ENCODE data around the gene FRG2. TPM values are rescaled to one million over a fixed set of nuclear protein-coding genes. Genes with fewer than 3 reads are reported as not detected.
"Not testable (repeated sequence)": the region's sequence is repeated elsewhere in the genome, so short reads cannot be mapped to it uniquely, and the experiment has no call there.

The FRG2 gene
- total RNA-seq, 1 donor from 2014 or later, result not detected

GRCh38 chr4:190016369-190017289 is 10.4 kb downstream of the FRG2 start:
- intact Hi-C loops (cut with DNase I), result no loop called here
- H3K27me3 ChIP-seq, result peaks cover 17% of the 10 kb centered on the region

GRCh38 chr4:190015538-190016368 is 11.3 kb downstream of the FRG2 start:
- Histone ChIP-seq H3K9me3 (no peaks in the 10 kb centered on the region), H3K27ac (no peak overlapping the region), H3K4me1 (peaks cover 0 to 10% of the 10 kb centered on the region in 2 donors), H3K36me3 (no peaks in the 10 kb centered on the region), H3K4me3 (no peak overlapping the region), H3K27me3 (peaks cover 17% of the 10 kb centered on the region)
- no peak for DNase-seq (ENCODE audit: low spot score in 2 of 2)
- TF ChIP-seq, protein P1, sequence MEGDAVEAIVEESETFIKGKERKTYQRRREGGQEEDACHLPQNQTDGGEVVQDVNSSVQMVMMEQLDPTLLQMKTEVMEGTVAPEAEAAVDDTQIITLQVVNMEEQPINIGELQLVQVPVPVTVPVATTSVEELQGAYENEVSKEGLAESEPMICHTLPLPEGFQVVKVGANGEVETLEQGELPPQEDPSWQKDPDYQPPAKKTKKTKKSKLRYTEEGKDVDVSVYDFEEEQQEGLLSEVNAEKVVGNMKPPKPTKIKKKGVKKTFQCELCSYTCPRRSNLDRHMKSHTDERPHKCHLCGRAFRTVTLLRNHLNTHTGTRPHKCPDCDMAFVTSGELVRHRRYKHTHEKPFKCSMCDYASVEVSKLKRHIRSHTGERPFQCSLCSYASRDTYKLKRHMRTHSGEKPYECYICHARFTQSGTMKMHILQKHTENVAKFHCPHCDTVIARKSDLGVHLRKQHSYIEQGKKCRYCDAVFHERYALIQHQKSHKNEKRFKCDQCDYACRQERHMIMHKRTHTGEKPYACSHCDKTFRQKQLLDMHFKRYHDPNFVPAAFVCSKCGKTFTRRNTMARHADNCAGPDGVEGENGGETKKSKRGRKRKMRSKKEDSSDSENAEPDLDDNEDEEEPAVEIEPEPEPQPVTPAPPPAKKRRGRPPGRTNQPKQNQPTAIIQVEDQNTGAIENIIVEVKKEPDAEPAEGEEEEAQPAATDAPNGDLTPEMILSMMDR (IDR thresholded peaks at IDR 0.05), result no peak
- intact Hi-C loops (cut with DNase I), result no loop called here

More at GRCh38 chr4:190016369-190017289, 10.4 kb downstream of the FRG2 start:
- H3K4me1 ChIP-seq, result peaks cover 0 to 14% of the 10 kb centered on the region in 2 donors
- no peaks in the 10 kb centered on the region for H3K36me3 ChIP-seq
- peak overlapping the region in 1 of 2 donors; percentile 36 for H3K4me3 ChIP-seq
- no peak overlapping the region for H3K27ac ChIP-seq
- no peaks in the 10 kb centered on the region for H3K9me3 ChIP-seq
- TF ChIP-seq, protein P1 (IDR thresholded peaks at IDR 0.05), result no peak
- DNase-seq (ENCODE audit: low spot score in 2 of 2), result no peak

- Histone ChIP-seq H3K27me3 (peaks cover 17% of the 10 kb centered on the region), H3K4me3 (peak overlapping the region; percentile 30), H3K9me3 (no peaks in the 10 kb centered on the region), H3K4me1 (peaks cover 0 to 10% of the 10 kb centered on the region in 2 donors), H3K27ac (no peak overlapping the region), H3K36me3 (no peaks in the 10 kb centered on the region)
- TF ChIP-seq, protein P1 (IDR thresholded peaks at IDR 0.05), result no peak
- DNase-seq (ENCODE audit: low spot score in 2 of 2), result no peak
- intact Hi-C loops (cut with DNase I), result no loop called here
Observed at GRCh38 chr4:190014771-190015537, 12.1 kb downstream of the FRG2 start.

- intact Hi-C loops (cut with DNase I), result not testable (repeated sequence)
Observed at GRCh38 chr4:189989941-189990340, 37.1 kb downstream of the FRG2 start.

DNA sequence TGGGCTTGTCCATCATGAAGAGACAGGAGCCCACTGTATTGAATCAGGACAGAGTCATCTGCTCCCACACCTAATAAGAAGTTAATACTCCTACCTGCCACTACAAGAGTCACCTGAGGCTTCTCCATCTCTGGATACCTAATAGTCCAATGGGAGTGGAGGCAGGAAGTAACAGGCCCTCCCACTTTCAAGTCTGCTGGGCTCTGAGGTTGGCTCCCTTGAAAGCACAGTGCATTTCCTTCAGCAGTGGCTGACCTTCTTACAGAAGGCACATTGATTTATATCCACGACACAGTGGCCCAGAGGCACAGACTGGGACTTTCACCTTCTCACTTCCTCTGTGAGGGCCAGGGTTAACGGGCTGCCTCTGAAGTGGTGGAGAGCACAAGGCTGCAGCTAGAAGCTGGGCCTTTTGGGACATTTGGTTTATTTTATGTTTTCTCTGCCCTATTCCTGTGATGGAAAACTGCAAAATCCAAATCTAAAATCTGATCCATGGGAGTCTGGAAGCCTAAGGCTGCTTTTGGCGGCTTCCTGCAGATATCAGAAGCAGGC is 38.1 kb downstream of the FRG2 start:
- no peak for DNase-seq (ENCODE audit: low spot score in 2 of 2)
- H3K9me3 ChIP-seq, result no peaks in the 10 kb centered on the region
- no peaks in the 10 kb centered on the region for H3K4me1 ChIP-seq
- no peaks in the 10 kb centered on the region for H3K27me3 ChIP-seq
- intact Hi-C loops (cut with DNase I), result no loop called here
- TF ChIP-seq, protein P1 (IDR thresholded peaks at IDR 0.05), result no peak
- H3K4me3 ChIP-seq, result no peak overlapping the region
- no peaks in the 10 kb centered on the region for H3K36me3 ChIP-seq
- H3K27ac ChIP-seq, result no peak overlapping the region

More at GRCh38 chr4:189989941-189990340, 37.1 kb downstream of the FRG2 start:
- not testable (repeated sequence) for H3K27me3 ChIP-seq; H3K4me3 ChIP-seq; H3K36me3 ChIP-seq; H3K27ac ChIP-seq; H3K9me3 ChIP-seq; DNase-seq (ENCODE audit: low spot score in 2 of 2); H3K4me1 ChIP-seq

DNA sequence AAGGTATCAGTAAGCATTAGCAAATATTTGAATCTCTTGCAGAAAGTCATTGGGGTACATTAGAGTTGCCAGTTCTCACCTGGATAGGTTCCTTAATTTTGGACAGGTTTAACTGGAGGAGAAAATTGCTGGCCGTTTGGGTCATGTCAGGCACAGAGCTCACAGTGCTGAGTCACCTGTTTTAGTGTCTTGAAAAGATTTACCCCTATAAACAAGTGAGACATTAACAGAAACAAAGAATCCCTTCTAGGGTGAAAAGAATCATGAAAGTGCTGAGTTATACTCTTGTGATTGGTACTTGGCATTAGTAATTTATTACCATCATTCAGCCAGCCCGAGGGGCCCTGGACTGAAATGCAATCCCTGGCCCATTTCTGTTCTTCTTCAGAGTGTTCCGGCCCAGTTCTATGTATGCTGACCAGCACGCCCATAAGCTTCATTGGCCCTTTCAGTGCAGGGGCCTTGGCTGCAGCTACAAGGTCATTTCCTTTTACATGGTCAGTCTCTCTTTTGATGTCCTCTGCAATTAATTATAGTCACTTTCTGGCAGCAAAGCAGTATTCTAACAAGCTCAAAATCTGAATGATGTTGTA is 41.3 kb downstream of the FRG2 start:
- H3K4me1 ChIP-seq; H3K27ac ChIP-seq; DNase-seq (ENCODE audit: low spot score in 2 of 2); H3K36me3 ChIP-seq; H3K27me3 ChIP-seq; H3K9me3 ChIP-seq; intact Hi-C loops (cut with DNase I); H3K4me3 ChIP-seq: not testable (repeated sequence)

DNA sequence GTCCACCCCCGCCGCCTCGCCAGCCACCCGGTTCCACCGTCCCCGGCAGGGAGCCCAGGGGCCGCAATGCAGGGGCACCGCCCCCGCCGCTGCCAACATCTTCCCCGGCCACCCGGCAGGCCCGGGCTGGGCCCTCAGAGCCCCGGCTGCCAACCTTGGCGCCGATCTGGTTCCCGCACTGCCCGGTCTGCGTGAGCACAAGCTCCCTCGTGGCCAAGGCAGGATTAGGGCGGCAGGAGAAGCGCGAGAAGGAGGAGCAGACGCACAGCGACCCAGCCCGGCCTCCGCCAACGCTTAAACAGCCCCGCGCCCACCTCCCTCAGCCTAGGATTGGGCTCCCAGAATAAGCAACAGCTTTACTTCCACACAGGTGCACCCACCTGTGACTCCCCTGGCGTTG is 42.4 kb downstream of the FRG2 start:
- DNase-seq (ENCODE audit: low spot score in 2 of 2); H3K4me3 ChIP-seq; H3K27ac ChIP-seq; H3K36me3 ChIP-seq; H3K9me3 ChIP-seq; H3K27me3 ChIP-seq; H3K4me1 ChIP-seq; intact Hi-C loops (cut with DNase I): not testable (repeated sequence)

- H3K4me1 ChIP-seq; H3K36me3 ChIP-seq; DNase-seq (ENCODE audit: low spot score in 2 of 2); H3K4me3 ChIP-seq; H3K27me3 ChIP-seq; intact Hi-C loops (cut with DNase I); H3K9me3 ChIP-seq; H3K27ac ChIP-seq: not testable (repeated sequence)
Observed at GRCh38 chr4:189983916-189984526, 43.0 kb downstream of the FRG2 start.
